RWPE1 (cell line): ENCODE measurements around the gene KIF1B.

Source experiments
- CTCF ChIA-PET: fragments of 350-600 bp; sonication (Branson Sonifier 250); formaldehyde crosslinking; extraction: SDS; loops from one replicate; lab custom pipeline; 2021; lab: Yijun Ruan, JAX
- POLR2A ChIA-PET: fragments of 400-600 bp; formaldehyde crosslinking; extraction: SDS; loops from one replicate; lab custom pipeline; 2020; ENCODE audit warnings: antibody characterized with exemption; ENCODE audit not compliant: low non-redundant PET; lab: Yijun Ruan, JAX
- DNase-seq: peaks from one replicate; pipeline ENCODE4 v3.0.0; 2012; ENCODE audit warnings: low spot score
- H3K27ac ChIP-seq: fragments of 450-650 bp; 2 replicates; pipeline ENCODE4 v1.5.1; 2017
- CTCF ChIP-seq: fragments of 450-650 bp; conservative IDR thresholded peaks from 2 replicates; pipeline ENCODE4 v1.5.1; 2017; ENCODE audit warnings: low read depth, mild to moderate bottlenecking

The KIF1B gene

GRCh38 chr1:10429868-10430215, 219.5 kb downstream of the KIF1B start:
- H3K27ac ChIP-seq = peak overlapping the region; percentile 84
- ChIA-PET CTCF (interaction anchor here (0.6 to 3.5 kb wide), 7 partner anchors 12 to 486 kb away, joined by 3 to 44 read pairs (median 4); partner anchors contain the start of genes LZIC and NMNAT1), POLR2A (interaction anchor here (1.3 kb wide), 1 partner anchor 31 kb away, joined by 4 read pairs; the partner anchor contains the start of gene PGD)
- no peak for TF ChIP-seq CTCF
- DNase-seq = no peak

- POLR2A ChIA-PET = interaction anchor here (1.3 kb wide), 1 partner anchor 31 kb away, joined by 4 read pairs; the partner anchor contains the start of gene PGD
- peak; percentile 97 for DNase-seq
- CTCF ChIA-PET = interaction anchor here (0.5 to 3.5 kb wide), 13 partner anchors 9 to 600 kb away, joined by 3 to 44 read pairs (median 3); partner anchors contain the start of genes CORT, LZIC and NMNAT1
- H3K27ac ChIP-seq = peak within 1 kb of the TSS; percentile 84
- peak; percentile 92 for TF ChIP-seq CTCF
These were observed 220.1 kb downstream of the KIF1B start, which contains the start of gene CENPS for GRCh38 chr1:10430216-10431069. CENPS (plus strand) TSS chr1:10430433; CDS start chr1:10430518, 85 bp downstream.
